ENCODE data around the gene ASB7. TPM values are rescaled to one million over a fixed set of nuclear protein-coding genes. Genes with fewer than 3 reads are reported as not detected.
"Not testable (repeated sequence)": the region's sequence is repeated elsewhere in the genome, so short reads cannot be mapped to it uniquely, and the experiment has no call there.

ASB7 gene
- polyA plus RNA-seq, 1 donor (not counting 4 experiments of a cell fraction or from before 2014, with no cell fraction given): 10.8 TPM

GRCh38 chr15:100588638-100589242 is 13.6 kb upstream of the ASB7 start:
- peaks cover 39% of the 10 kb centered on the region for H3K79me2 ChIP-seq (ENCODE audit: control insufficient read depth, insufficient read depth, low read length)
- no peak overlapping the region for H3K27ac ChIP-seq (ENCODE audit: control insufficient read depth, insufficient read depth, low read length)
- peaks cover 4% of the 10 kb centered on the region for H3K9me3 ChIP-seq (ENCODE audit: control insufficient read depth, low read depth, low read length)
- H3K9me1 ChIP-seq (ENCODE audit: control insufficient read depth, extremely low read depth, insufficient read depth, low read length): no peaks in the 10 kb centered on the region
- no peaks in the 10 kb centered on the region for H3K4me1 ChIP-seq (ENCODE audit: control insufficient read depth, extremely low read depth, insufficient read depth, low read length)
- H2AFZ ChIP-seq (ENCODE audit: control insufficient read depth, low read length): no peak overlapping the region
- H3K27me3 ChIP-seq (ENCODE audit: control insufficient read depth, extremely low read depth, insufficient read depth, low read length): no peaks in the 10 kb centered on the region
- no peak overlapping the region for H3K4me3 ChIP-seq (ENCODE audit: control insufficient read depth in 2 of 3, extremely low read depth in 1 of 3, insufficient read depth in 2 of 3, low read depth in 1 of 3, low read length in 3 of 3)
- H3K36me3 ChIP-seq (ENCODE audit: control insufficient read depth in 2 of 2, extremely low read depth in 1 of 2, insufficient read depth in 2 of 2, low read length in 2 of 2): peaks cover 0 to 1% of the 10 kb centered on the region in 2 experiments
- H3K9ac ChIP-seq (ENCODE audit: control insufficient read depth, extremely low read depth, insufficient read depth, low read length): no peak overlapping the region
- dilution Hi-C loops (cut with MboI; ENCODE audit: extremely low pct_ligation_motif_present, low sequenced_read_pairs): no loop called here
- DNase-seq (ENCODE audit: low read depth, low spot score) (no peak), FAIRE-seq (no peak)
- no peaks in the 10 kb centered on the region for H4K20me1 ChIP-seq (ENCODE audit: control insufficient read depth, extremely low read depth, insufficient read depth, low read length)
- no peak for TF ChIP-seq CTCF (optimal IDR thresholded peaks at IDR 0.05 in 1 of 3, IDR thresholded peaks at IDR 0.05 in 1 of 3, conservative IDR thresholded peaks at IDR 0.05 in 1 of 3; ENCODE audit: extremely low read depth in 1 of 3, insufficient read depth in 2 of 3, low read length in 3 of 3)
- TF ChIP-seq EZH2 (IDR thresholded peaks at IDR 0.05; ENCODE audit: low read length): no peak
- H3K4me2 ChIP-seq (ENCODE audit: control insufficient read depth, extremely low read depth, insufficient read depth, low read depth, low read length): no peak overlapping the region

- dilution Hi-C loops (cut with MboI; ENCODE audit: extremely low pct_ligation_motif_present, low sequenced_read_pairs); DNase-seq (ENCODE audit: low read depth, low spot score); H3K9me3 ChIP-seq (ENCODE audit: control insufficient read depth, low read depth, low read length); H3K27ac ChIP-seq (ENCODE audit: control insufficient read depth, insufficient read depth, low read length); FAIRE-seq; H3K27me3 ChIP-seq (ENCODE audit: control insufficient read depth, extremely low read depth, insufficient read depth, low read length); H3K4me1 ChIP-seq (ENCODE audit: control insufficient read depth, extremely low read depth, insufficient read depth, low read length); H2AFZ ChIP-seq (ENCODE audit: control insufficient read depth, low read length); H4K20me1 ChIP-seq (ENCODE audit: control insufficient read depth, extremely low read depth, insufficient read depth, low read length); H3K9me1 ChIP-seq (ENCODE audit: control insufficient read depth, extremely low read depth, insufficient read depth, low read length); H3K4me3 ChIP-seq (ENCODE audit: control insufficient read depth in 2 of 3, extremely low read depth in 1 of 3, insufficient read depth in 2 of 3, low read depth in 1 of 3, low read length in 3 of 3); H3K36me3 ChIP-seq (ENCODE audit: control insufficient read depth in 2 of 2, extremely low read depth in 1 of 2, insufficient read depth in 2 of 2, low read length in 2 of 2); H3K4me2 ChIP-seq (ENCODE audit: control insufficient read depth, extremely low read depth, insufficient read depth, low read depth, low read length); H3K9ac ChIP-seq (ENCODE audit: control insufficient read depth, extremely low read depth, insufficient read depth, low read length): not testable (repeated sequence)
- H3K79me2 ChIP-seq (ENCODE audit: control insufficient read depth, insufficient read depth, low read length): peaks cover 56% of the 10 kb centered on the region
Measured at GRCh38 chr15:100591163-100591562, 11.2 kb upstream of the ASB7 start.

- no peaks in the 10 kb centered on the region for H4K20me1 ChIP-seq (ENCODE audit: control insufficient read depth, extremely low read depth, insufficient read depth, low read length)
- no peak overlapping the region for H3K9ac ChIP-seq (ENCODE audit: control insufficient read depth, extremely low read depth, insufficient read depth, low read length)
- no peak overlapping the region for H3K27ac ChIP-seq (ENCODE audit: control insufficient read depth, insufficient read depth, low read length)
- H3K9me1 ChIP-seq (ENCODE audit: control insufficient read depth, extremely low read depth, insufficient read depth, low read length): no peaks in the 10 kb centered on the region
- H2AFZ ChIP-seq (ENCODE audit: control insufficient read depth, low read length): no peak overlapping the region
- peaks cover 4% of the 10 kb centered on the region for H3K9me3 ChIP-seq (ENCODE audit: control insufficient read depth, low read depth, low read length)
- no peak for DNase-seq (ENCODE audit: low read depth, low spot score)
- peaks cover 13% of the 10 kb centered on the region for H3K4me1 ChIP-seq (ENCODE audit: control insufficient read depth, extremely low read depth, insufficient read depth, low read length)
- no peaks in the 10 kb centered on the region for H3K27me3 ChIP-seq (ENCODE audit: control insufficient read depth, extremely low read depth, insufficient read depth, low read length)
- H3K4me3 ChIP-seq (ENCODE audit: control insufficient read depth in 2 of 3, extremely low read depth in 1 of 3, insufficient read depth in 2 of 3, low read depth in 1 of 3, low read length in 3 of 3): no peak overlapping the region
- H3K36me3 ChIP-seq (ENCODE audit: control insufficient read depth in 2 of 2, extremely low read depth in 1 of 2, insufficient read depth in 2 of 2, low read length in 2 of 2): peaks cover 0 to 1% of the 10 kb centered on the region in 2 experiments
- FAIRE-seq: no peak
- dilution Hi-C loops (cut with MboI; ENCODE audit: extremely low pct_ligation_motif_present, low sequenced_read_pairs): no loop called here
- H3K79me2 ChIP-seq (ENCODE audit: control insufficient read depth, insufficient read depth, low read length): peaks cover 56% of the 10 kb centered on the region
- no peak overlapping the region for H3K4me2 ChIP-seq (ENCODE audit: control insufficient read depth, extremely low read depth, insufficient read depth, low read depth, low read length)
- TF ChIP-seq CTCF (optimal IDR thresholded peaks at IDR 0.05 in 1 of 3, IDR thresholded peaks at IDR 0.05 in 1 of 3, conservative IDR thresholded peaks at IDR 0.05 in 1 of 3; ENCODE audit: extremely low read depth in 1 of 3, insufficient read depth in 2 of 3, low read length in 3 of 3) (no peak), EZH2 (IDR thresholded peaks at IDR 0.05; ENCODE audit: low read length) (no peak)
Measured at GRCh38 chr15:100591835-100592234, 10.6 kb upstream of the ASB7 start.

Measured in keratinocyte (primary cell).